ENCODE data around the gene SUMO2. TPM values are rescaled to one million over a fixed set of nuclear protein-coding genes. Genes with fewer than 3 reads are reported as not detected.

The SUMO2 gene
- total and polyA plus RNA-seq, 8 donors, result 10.7 to 141 (median 62.7) TPM

GRCh38 chr17:75124041-75124818, 58.5 kb downstream of the SUMO2 start:
- no peaks in the 10 kb centered on the region for H3K27me3 ChIP-seq
- peaks cover 0 to 28% (median 23%) of the 10 kb centered on the region in 4 donors for H3K36me3 ChIP-seq
- peak overlapping the region; percentile 54 to 87 (median 77) for H3K27ac ChIP-seq
- 36 to 46% (median 41%) methylated on average over 17 to 19 of the region's 19 CpGs for WGBS, 5 donors
- intact Hi-C loops (cut with DNase I; ENCODE audit: low total_unique reads), result no loop called here
- H3K4me3 ChIP-seq, result no peak overlapping the region
- TF ChIP-seq EP300 (IDR thresholded peaks at IDR 0.05) (no peak), POLR2A (IDR thresholded peaks at IDR 0.05) (peak in 1 of 4 donors; percentile 12), POLR2AphosphoS5 (IDR thresholded peaks at IDR 0.05) (peak in 2 of 3 donors; percentile 79 to 87), CTCF (IDR thresholded peaks at IDR 0.05) (no peak)
- H3K9me3 ChIP-seq, result no peaks in the 10 kb centered on the region
- H3K4me1 ChIP-seq, result peaks cover 12 to 48% (median 28%) of the 10 kb centered on the region in 4 donors
- DNase-seq, result peak; percentile 88 to 95

- H3K4me1 ChIP-seq, result peaks cover 14 to 58% (median 30%) of the 10 kb centered on the region in 4 donors
- DNase-seq, result no peak
- no peaks in the 10 kb centered on the region for H3K9me3 ChIP-seq
- intact Hi-C loops (cut with DNase I; ENCODE audit: low total_unique reads), result loop anchor here (10.0 kb wide), 1 partner anchor 56 kb away; no protein-coding TSS in a partner anchor
- H3K36me3 ChIP-seq, result peaks cover 0 to 37% (median 20%) of the 10 kb centered on the region in 4 donors
- peak overlapping the region in 1 of 5 donors; percentile 47 for H3K27ac ChIP-seq
- H3K27me3 ChIP-seq, result no peaks in the 10 kb centered on the region
- H3K4me3 ChIP-seq, result no peak overlapping the region
- no peak for TF ChIP-seq EP300 (IDR thresholded peaks at IDR 0.05)
- TF ChIP-seq POLR2AphosphoS5 (IDR thresholded peaks at IDR 0.05), result no peak
- 91 to 95% (median 94%) methylated on average over 13 to 14 of the region's 14 CpGs for WGBS, 5 donors
Observed at GRCh38 chr17:75118307-75118706, 64.5 kb downstream of the SUMO2 start.

GRCh38 chr17:75116737-75117136, 66.0 kb downstream of the SUMO2 start:
- no peaks in the 10 kb centered on the region for H3K9me3 ChIP-seq
- H3K4me1 ChIP-seq, result peaks cover 14 to 57% (median 33%) of the 10 kb centered on the region in 4 donors
- 71 to 82% (median 79%) methylated on average over 9 of the region's 9 CpGs for WGBS, 5 donors
- peaks cover 0 to 37% (median 22%) of the 10 kb centered on the region in 4 donors for H3K36me3 ChIP-seq
- peak overlapping the region in 1 of 5 donors; percentile 21 for H3K27ac ChIP-seq
- H3K27me3 ChIP-seq, result no peaks in the 10 kb centered on the region
- no peak overlapping the region for H3K4me3 ChIP-seq
- intact Hi-C loops (cut with DNase I; ENCODE audit: low total_unique reads), result loop anchor here (10.0 kb wide), 1 partner anchor 58 kb away; no protein-coding TSS in a partner anchor
- DNase-seq, result peak in 1 of 2 donors; percentile 50
- TF ChIP-seq EP300 (IDR thresholded peaks at IDR 0.05) (no peak), CTCF (IDR thresholded peaks at IDR 0.05) (no peak), POLR2AphosphoS5 (IDR thresholded peaks at IDR 0.05) (no peak)

Small RNAs within 50 kb of the gene (small RNA-seq; reads per million reads assigned to genes)
- 0 reads per million in 4 donors for gene RF00019

Other genes with a start within 250 kb of the SUMO2 start
- gene OTOP3, start 247.1 kb downstream of the SUMO2 start, total RNA-seq, result under 1 TPM in 1 of 5 donors, not detected in 4; 0.18 TPM
- gene OTOP3, start 247.1 kb downstream of the SUMO2 start, polyA plus RNA-seq, result 1 to 10 TPM in 1 of 3 donors, not detected in 2; 2.6 TPM
- 100 to 1,000 TPM in 2 of 5 donors, 10 to 100 TPM in 3; 36.5 to 304 (median 94.5) TPM for gene HID1, start 210.2 kb downstream of the SUMO2 start, total RNA-seq
- gene HID1, start 210.2 kb downstream of the SUMO2 start, polyA plus RNA-seq, result 10 to 100 TPM; 52.7 to 85.2 (median 69.5) TPM
- gene CDR2L, start 195.3 kb downstream of the SUMO2 start, total RNA-seq, result 10 to 100 TPM in 4 of 5 donors, 1 to 10 TPM in 1; 4.8 to 78.8 (median 11.7) TPM
- gene CDR2L, start 195.3 kb downstream of the SUMO2 start, polyA plus RNA-seq, result 10 to 100 TPM in 1 of 3 donors, 1 to 10 TPM in 2; 4.4 to 18.9 (median 6.1) TPM
- 10 to 100 TPM in 4 of 5 donors, 1 to 10 TPM in 1; 6.7 to 69.0 (median 29.2) TPM for gene MRPL58, start 170.3 kb downstream of the SUMO2 start, total RNA-seq
- gene MRPL58, start 170.3 kb downstream of the SUMO2 start, polyA plus RNA-seq, result 10 to 100 TPM; 42.1 to 57.1 (median 48.7) TPM
- 100 to 1,000 TPM in 4 of 5 donors, 10 to 100 TPM in 1; 77.0 to 307 (median 205) TPM for gene ATP5PD, start 136.0 kb downstream of the SUMO2 start, total RNA-seq
- 100 to 1,000 TPM; 474 to 681 (median 546) TPM for gene ATP5PD, start 136.0 kb downstream of the SUMO2 start, polyA plus RNA-seq
- 10 to 100 TPM in 4 of 5 donors, 1 to 10 TPM in 1; 9.9 to 25.8 (median 12.5) TPM for gene KCTD2, start 135.7 kb downstream of the SUMO2 start, total RNA-seq
- 10 to 100 TPM; 10.6 to 13.1 (median 11.2) TPM for gene KCTD2, start 135.7 kb downstream of the SUMO2 start, polyA plus RNA-seq
- 100 to 1,000 TPM in 1 of 5 donors, 10 to 100 TPM in 4; 30.3 to 132 (median 57.1) TPM for gene SLC16A5, start 95.0 kb downstream of the SUMO2 start, total RNA-seq
- 1 to 10 TPM; 6.8 to 9.0 (median 7.9) TPM for gene SLC16A5, start 95.0 kb downstream of the SUMO2 start, polyA plus RNA-seq
- 10 to 100 TPM in 4 of 5 donors, 1 to 10 TPM in 1; 2.2 to 26.8 (median 13.9) TPM for gene ARMC7, start 73.0 kb downstream of the SUMO2 start, total RNA-seq
- 10 to 100 TPM in 2 of 3 donors, 1 to 10 TPM in 1; 9.6 to 10.8 (median 10.7) TPM for gene ARMC7, start 73.0 kb downstream of the SUMO2 start, polyA plus RNA-seq
- 100 to 1,000 TPM in 3 of 5 donors, 10 to 100 TPM in 2; 24.1 to 472 (median 150) TPM for gene NT5C, start 51.2 kb downstream of the SUMO2 start, total RNA-seq
- 100 to 1,000 TPM in 2 of 3 donors, 10 to 100 TPM in 1; 60.5 to 120 (median 117) TPM for gene NT5C, start 51.2 kb downstream of the SUMO2 start, polyA plus RNA-seq
- gene JPT1, start 28.4 kb downstream of the SUMO2 start, total RNA-seq, result 100 to 1,000 TPM in 1 of 5 donors, 10 to 100 TPM in 3, 1 to 10 TPM in 1; 8.0 to 217 (median 61.9) TPM
- gene JPT1, start 28.4 kb downstream of the SUMO2 start, polyA plus RNA-seq, result 100 to 1,000 TPM; 133 to 405 (median 227) TPM
- 100 to 1,000 TPM in 1 of 5 donors, 10 to 100 TPM in 4; 20.3 to 220 (median 29.2) TPM for gene NUP85, start 22.7 kb upstream of the SUMO2 start, total RNA-seq
- 10 to 100 TPM; 21.5 to 52.1 (median 37.3) TPM for gene NUP85, start 22.7 kb upstream of the SUMO2 start, polyA plus RNA-seq
- 10 to 100 TPM in 4 of 5 donors, 1 to 10 TPM in 1; 9.5 to 94.5 (median 58.5) TPM for gene GGA3, start 78.6 kb upstream of the SUMO2 start, total RNA-seq
- gene GGA3, start 78.6 kb upstream of the SUMO2 start, polyA plus RNA-seq, result 10 to 100 TPM; 10.2 to 18.3 (median 11.8) TPM
- 100 to 1,000 TPM in 1 of 5 donors, 10 to 100 TPM in 3, 1 to 10 TPM in 1; 6.7 to 136 (median 37.9) TPM for gene MRPS7, start 78.9 kb upstream of the SUMO2 start, total RNA-seq
- 10 to 100 TPM; 53.3 to 69.4 (median 69.0) TPM for gene MRPS7, start 78.9 kb upstream of the SUMO2 start, polyA plus RNA-seq
- gene MIF4GD, start 88.3 kb upstream of the SUMO2 start, total RNA-seq, result 10 to 100 TPM in 2 of 5 donors, 1 to 10 TPM in 3; 3.5 to 12.5 (median 7.7) TPM
- gene MIF4GD, start 88.3 kb upstream of the SUMO2 start, polyA plus RNA-seq, result 10 to 100 TPM; 12.2 to 14.7 (median 12.9) TPM
- gene SLC25A19, start 106.5 kb upstream of the SUMO2 start, total RNA-seq, result 10 to 100 TPM in 2 of 5 donors, 1 to 10 TPM in 3; 2.3 to 40.6 (median 6.4) TPM
- 10 to 100 TPM in 2 of 3 donors, 1 to 10 TPM in 1; 8.1 to 16.5 (median 11.7) TPM for gene SLC25A19, start 106.5 kb upstream of the SUMO2 start, polyA plus RNA-seq
- gene GRB2, start 222.7 kb upstream of the SUMO2 start, total RNA-seq, result 100 to 1,000 TPM in 4 of 5 donors, 10 to 100 TPM in 1; 73.3 to 488 (median 135) TPM
- gene GRB2, start 222.7 kb upstream of the SUMO2 start, polyA plus RNA-seq, result 10 to 100 TPM; 32.5 to 48.9 (median 43.3) TPM

Measured in stomach (tissue), 9 donors.